ENCODE results near the gene XPNPEP1.

DNA sequence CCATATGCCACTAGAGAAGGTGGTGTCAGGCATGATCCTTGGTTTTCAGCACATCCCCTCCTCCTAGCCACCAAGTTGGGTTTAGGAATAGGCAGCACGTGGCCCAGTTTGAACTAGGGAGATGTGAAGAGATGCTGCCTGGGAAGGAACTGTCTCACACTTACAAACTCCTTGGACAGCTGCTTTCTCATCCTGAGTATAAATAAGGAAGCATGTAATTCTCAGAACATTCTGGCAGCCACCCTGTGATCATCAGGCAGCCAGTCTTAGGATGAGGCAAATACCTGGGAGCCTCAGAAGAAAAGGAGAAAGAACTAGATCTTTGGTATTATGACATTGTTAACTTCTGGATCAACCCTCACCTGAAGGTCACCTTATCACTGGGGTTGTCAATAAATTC is 21.3 kb upstream of the XPNPEP1 start:
- TF ChIP-seq, protein P1, sequence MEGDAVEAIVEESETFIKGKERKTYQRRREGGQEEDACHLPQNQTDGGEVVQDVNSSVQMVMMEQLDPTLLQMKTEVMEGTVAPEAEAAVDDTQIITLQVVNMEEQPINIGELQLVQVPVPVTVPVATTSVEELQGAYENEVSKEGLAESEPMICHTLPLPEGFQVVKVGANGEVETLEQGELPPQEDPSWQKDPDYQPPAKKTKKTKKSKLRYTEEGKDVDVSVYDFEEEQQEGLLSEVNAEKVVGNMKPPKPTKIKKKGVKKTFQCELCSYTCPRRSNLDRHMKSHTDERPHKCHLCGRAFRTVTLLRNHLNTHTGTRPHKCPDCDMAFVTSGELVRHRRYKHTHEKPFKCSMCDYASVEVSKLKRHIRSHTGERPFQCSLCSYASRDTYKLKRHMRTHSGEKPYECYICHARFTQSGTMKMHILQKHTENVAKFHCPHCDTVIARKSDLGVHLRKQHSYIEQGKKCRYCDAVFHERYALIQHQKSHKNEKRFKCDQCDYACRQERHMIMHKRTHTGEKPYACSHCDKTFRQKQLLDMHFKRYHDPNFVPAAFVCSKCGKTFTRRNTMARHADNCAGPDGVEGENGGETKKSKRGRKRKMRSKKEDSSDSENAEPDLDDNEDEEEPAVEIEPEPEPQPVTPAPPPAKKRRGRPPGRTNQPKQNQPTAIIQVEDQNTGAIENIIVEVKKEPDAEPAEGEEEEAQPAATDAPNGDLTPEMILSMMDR (IDR thresholded peaks at IDR 0.05), result no peak
- no peak for TF ChIP-seq EP300 (IDR thresholded peaks at IDR 0.05)
- no peak for TF ChIP-seq POLR2A (IDR thresholded peaks at IDR 0.05)
